ENCODE measurements around the gene BCL11A.

GRCh38 chr2:60499651-60500265 is 53.7 kb downstream of the BCL11A start:
- TF ChIP-seq POLR2A (IDR thresholded peaks at IDR 0.05; ENCODE audit: low read length) (no peak), GATA1 (IDR thresholded peaks at IDR 0.05; ENCODE audit: low read depth, low read length) (no peak)

Data from erythroblast (primary cell).